ENCODE measurements around the gene DCAF7. TPM values are rescaled to one million over a fixed set of nuclear protein-coding genes. Genes with fewer than 3 reads are reported as not detected.
A peak's percentile ranks its signal among the peaks of the same experiment; 100 is the strongest.

The DCAF7 gene, protein sequence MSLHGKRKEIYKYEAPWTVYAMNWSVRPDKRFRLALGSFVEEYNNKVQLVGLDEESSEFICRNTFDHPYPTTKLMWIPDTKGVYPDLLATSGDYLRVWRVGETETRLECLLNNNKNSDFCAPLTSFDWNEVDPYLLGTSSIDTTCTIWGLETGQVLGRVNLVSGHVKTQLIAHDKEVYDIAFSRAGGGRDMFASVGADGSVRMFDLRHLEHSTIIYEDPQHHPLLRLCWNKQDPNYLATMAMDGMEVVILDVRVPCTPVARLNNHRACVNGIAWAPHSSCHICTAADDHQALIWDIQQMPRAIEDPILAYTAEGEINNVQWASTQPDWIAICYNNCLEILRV
- 31.4 and 40.9 TPM in 2 replicates for total RNA-seq (2012; rRNA removed)
- 52.4 and 52.8 TPM in 2 replicates for polyA plus RNA-seq (2012; rRNA removed)
- 27.7 and 39.4 TPM in 2 replicates for polyA plus RNA-seq (2012; cell fraction: cytosol; rRNA removed)
- 31.4 and 38.7 TPM in 2 replicates for polyA plus RNA-seq (2012; cell fraction: nucleus; rRNA removed; ENCODE audit: low replicate concordance)
- percentile 85 among the genes with signal in this experiment for Bru-seq, nascent RNA
- percentile 96 among the genes with signal in this experiment for BruChase-seq, experiment 1, labeled RNA remaining after a 6-hour chase
- percentile 94 among the genes with signal in this experiment for BruChase-seq, experiment 2, labeled RNA remaining after a 2-hour chase
- long read RNA-seq, full-length matches to known transcripts: 30 of 118 reads
- long read RNA-seq, partial matches to known transcripts: 2 of 118 reads
- long read RNA-seq, other reads (novel, unspliced or antisense): 86 of 118 reads

DNA sequence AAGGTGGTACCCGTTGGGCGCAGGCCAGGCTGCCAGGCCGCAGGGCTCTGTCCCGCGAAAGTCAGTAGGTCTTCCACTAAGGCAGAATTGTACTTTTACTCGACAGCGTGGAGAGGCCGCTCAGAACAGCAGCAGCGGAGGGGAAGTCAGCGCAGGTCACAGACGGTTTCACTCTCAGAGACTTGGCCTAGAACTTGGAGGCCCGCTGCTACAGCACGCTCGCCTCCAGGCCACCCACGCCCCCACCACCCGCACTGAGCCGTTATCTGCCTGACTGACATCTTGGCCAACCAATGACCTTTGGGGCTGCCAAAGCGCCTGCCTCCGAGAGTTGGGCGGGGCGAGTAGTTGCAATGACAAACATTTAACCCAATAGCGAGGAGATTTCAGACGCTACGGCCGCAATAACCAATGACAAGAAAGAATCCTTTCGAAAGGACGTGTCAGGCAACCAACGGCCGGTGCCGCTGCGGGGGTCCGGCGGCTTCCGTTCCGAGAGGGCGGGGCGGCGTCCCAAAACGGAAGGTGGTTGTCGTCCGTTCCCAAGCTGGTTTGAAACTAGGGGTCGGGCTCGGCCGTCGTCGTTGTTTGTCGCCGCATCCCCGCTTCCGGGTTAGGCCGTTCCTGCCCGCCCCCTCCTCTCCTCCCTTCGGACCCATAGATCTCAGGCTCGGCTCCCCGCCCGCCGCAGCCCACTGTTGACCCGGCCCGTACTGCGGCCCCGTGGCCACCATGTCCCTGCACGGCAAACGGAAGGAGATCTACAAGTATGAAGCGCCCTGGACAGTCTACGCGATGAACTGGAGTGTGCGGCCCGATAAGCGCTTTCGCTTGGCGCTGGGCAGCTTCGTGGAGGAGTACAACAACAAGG is at the start of gene DCAF7:
TSS of gene DCAF7 (plus strand) at position 532 of the 871 bp plus-strand sequence. CDS start at position 733, 201 bp downstream.
- peak within 1 kb of the TSS; percentile 76 for H3K27ac ChIP-seq (ENCODE audit: insufficient read depth, low read length)
- peak within 1 kb of the TSS; percentile 90 for H3K56ac ChIP-seq (ENCODE audit: extremely low read depth, insufficient read depth, low read length)
- H4K20me1 ChIP-seq (ENCODE audit: insufficient read depth, low read length): peaks cover 42% of the 10 kb centered on the region
- ChIA-PET CTCF (interaction anchor here (0.5 kb wide), 1 partner anchor 65 kb away, joined by 3 read pairs; no protein-coding TSS in a partner anchor), POLR2A (ENCODE audit: unreplicated experiment) (interaction anchor here (0.6 to 0.7 kb wide), 2 partner anchors 18 to 936 kb away, joined by 4 to 16 read pairs; no protein-coding TSS in a partner anchor)
- H3K36me3 ChIP-seq (ENCODE audit: control insufficient read depth, insufficient read depth, low read length): no peaks in the 10 kb centered on the region
- peak within 1 kb of the TSS; percentile 85 for H3K9ac ChIP-seq (ENCODE audit: low read depth, low read length)
- peak within 1 kb of the TSS; percentile 99 for H3K23ac ChIP-seq (ENCODE audit: low read depth, low read length)
- peak within 1 kb of the TSS; percentile 96 for H2AFZ ChIP-seq (replicated peaks; ENCODE audit: low read length, poor library complexity)
- ATAC-seq (ENCODE audit: low read depth) (peak; percentile 96), DNase-seq (peak; percentile 100)
- WGBS, 2 experiments (ENCODE audit: extremely low coverage in 2 of 2, insufficient read length in 1 of 2): 0% methylated on average over 49 of the region's 72 CpGs; no CpG with 5 or more reads in 1 of the 2 experiments
- peak within 1 kb of the TSS; percentile 80 for H4K5ac ChIP-seq (ENCODE audit: low read depth, low read length)
- H3K18ac ChIP-seq (ENCODE audit: low read depth, low read length): peak within 1 kb of the TSS; percentile 48
- intact Hi-C loops (cut with micrococcal nuclease) (loop anchor here (2.0 kb wide), 2 partner anchors 117 to 125 kb away; no protein-coding TSS in a partner anchor), dilution Hi-C loops (cut with HindIII; ENCODE audit: low sequenced_read_pairs, unreplicated experiment) (no loop called here), in situ Hi-C loops (cut with MboI; ENCODE audit: low sequenced_read_pairs) (no loop called here)
- H2BK20ac ChIP-seq (ENCODE audit: low read depth, low read length): no peak within 1 kb of the TSS
- no peaks in the 10 kb centered on the region for H3K27me3 ChIP-seq (ENCODE audit: control insufficient read depth, insufficient read depth, low read length)
- peak within 1 kb of the TSS; percentile 23; the same call in 1 of the 3 replicates for H2BK15ac ChIP-seq (ENCODE audit: low read depth, low read length)
- peaks cover 11% of the 10 kb centered on the region for H3K9me1 ChIP-seq (ENCODE audit: insufficient read depth, low read length)
- peak within 1 kb of the TSS; percentile 93 for H3K14ac ChIP-seq (replicated peaks; ENCODE audit: low read depth, low read length)
- H3K4me1 ChIP-seq (ENCODE audit: control insufficient read depth, insufficient read depth, low read length): peaks cover 3% of the 10 kb centered on the region
- peak within 1 kb of the TSS; percentile 52 to 96 for H4K8ac ChIP-seq (ENCODE audit: low read depth in 2 of 2, low read length in 2 of 2)
- peak within 1 kb of the TSS; percentile 96 for H2AK9ac ChIP-seq (replicated peaks; ENCODE audit: low read depth, low read length, poor library complexity)
- peak within 1 kb of the TSS; percentile 84 for H3K4ac ChIP-seq (ENCODE audit: low read depth, low read length)
- H2AK5ac ChIP-seq (ENCODE audit: low read depth, low read length): peak within 1 kb of the TSS; percentile 81
- peaks cover 9 to 39% of the 10 kb centered on the region in 2 experiments; a peak in 3 of 4 replicates for H3K79me1 ChIP-seq (ENCODE audit: low read depth in 1 of 2, low read length in 2 of 2)
- peak within 1 kb of the TSS; percentile 91 for H4K91ac ChIP-seq (ENCODE audit: insufficient read depth, low read depth, low read length)
- peak within 1 kb of the TSS; percentile 99 for H3K4me2 ChIP-seq (ENCODE audit: low read depth, low read length)
- H2BK120ac ChIP-seq (ENCODE audit: low read depth, low read length): peak within 1 kb of the TSS; percentile 67
- peak within 1 kb of the TSS; percentile 86 for H2BK5ac ChIP-seq (ENCODE audit: low read depth, low read length, poor library complexity, severe bottlenecking)
- TSS peak; percentile 27 for BruUV-seq (replicated peaks)
- H3K9me3 ChIP-seq (ENCODE audit: control insufficient read depth, insufficient read depth, low read length): no peaks in the 10 kb centered on the region
- H3K4me3 ChIP-seq (ENCODE audit: insufficient read depth, low read depth, low read length): peak within 1 kb of the TSS; percentile 80
- TF ChIP-seq ELK1 (IDR thresholded peaks at IDR 0.05; ENCODE audit: borderline replicate concordance, low read depth, low read length) (no peak), MAZ (IDR thresholded peaks at IDR 0.05; ENCODE audit: borderline replicate concordance, low read depth, low read length) (peak; percentile 80), MXI1 (IDR thresholded peaks at IDR 0.05; ENCODE audit: borderline replicate concordance, low read depth, low read length) (peak; percentile 69), RFX5 (IDR thresholded peaks at IDR 0.05; ENCODE audit: low read depth, low read length) (no peak), RCOR1 (IDR thresholded peaks at IDR 0.05; ENCODE audit: insufficient replicate concordance, low read length) (no peak), CHD1 (IDR thresholded peaks at IDR 0.05; ENCODE audit: low read depth, low read length) (no peak), USF2 (IDR thresholded peaks at IDR 0.05; ENCODE audit: low read depth, low read length) (no peak), BHLHE40 (IDR thresholded peaks at IDR 0.05; ENCODE audit: low read depth, low read length) (peak; percentile 54; the same call in 1 of the 2 replicates)

Data from IMR-90 (cell line).